Large intestine (tissue), 3 donors: ENCODE results near the gene CERT1. TPM values are rescaled to one million over a fixed set of nuclear protein-coding genes. Genes with fewer than 3 reads are reported as not detected.

ENCODE experiments used
- DNase-seq, 2 donors: peaks; one replicate each; pipeline versions ENCODE4 v3.0.0 to v3.0.0-alpha.2; 2013
- H3K27ac ChIP-seq: one replicate; pipeline ENCODE4 v1.5.1; 2013; ENCODE audit warnings: low read length
- H3K27me3 ChIP-seq: 2 replicates; pipeline ENCODE4 v1.6.1; 2013; ENCODE audit warnings: low read length; ENCODE audit not compliant: control insufficient read depth, insufficient read depth
- H3K36me3 ChIP-seq: 2 replicates; pipeline ENCODE4 v1.6.1; 2013; ENCODE audit warnings: low read length; ENCODE audit not compliant: control insufficient read depth, insufficient read depth
- H3K4me1 ChIP-seq: one replicate; pipeline ENCODE4 v1.6.1; 2013; ENCODE audit warnings: low read length; ENCODE audit not compliant: control insufficient read depth, insufficient read depth
- H3K4me3 ChIP-seq: one replicate; pipeline ENCODE4 v1.5.1; 2013; ENCODE audit warnings: low read length
- H3K9me3 ChIP-seq: one replicate; pipeline ENCODE4 v1.6.1; 2013; ENCODE audit warnings: mild to moderate bottlenecking, low read depth, low read length, moderate library complexity; ENCODE audit not compliant: control insufficient read depth
- WGBS: methylation state at CpG from one replicate; pipeline ENCODE4 v1.1.5; 2013; ENCODE audit warnings: low lambda C conversion rate; ENCODE audit not compliant: insufficient coverage; 5-methylcytosine and 5-hydroxymethylcytosine counted together
- polyA plus RNA-seq: library from polyadenylated mRNA; unstranded; fragments of 120-200 nt; gene quantifications from one replicate; pipeline ENCODE4 v1.2.1, GENCODE V29; 2013

Gene CERT1
- polyA plus RNA-seq, 1 donor: 50.3 TPM

GRCh38 chr5:75524591-75524990 is 13.2 kb upstream of the CERT1 start:
- Histone ChIP-seq H3K4me1 (no peaks in the 10 kb centered on the region), H3K9me3 (peaks cover 10% of the 10 kb centered on the region), H3K27me3 (no peaks in the 10 kb centered on the region), H3K4me3 (no peak overlapping the region), H3K27ac (no peak overlapping the region), H3K36me3 (peaks cover 3% of the 10 kb centered on the region)
- DNase-seq: no peak
- no CpG with 5 or more reads among the region's 1 CpG for WGBS

GRCh38 chr5:75524071-75524470 is 12.6 kb upstream of the CERT1 start:
- Histone ChIP-seq H3K27ac (no peak overlapping the region), H3K36me3 (peaks cover 3% of the 10 kb centered on the region), H3K27me3 (no peaks in the 10 kb centered on the region), H3K9me3 (peaks cover 10% of the 10 kb centered on the region), H3K4me3 (no peak overlapping the region), H3K4me1 (no peaks in the 10 kb centered on the region)
- no peak for DNase-seq
- WGBS: 100% methylated on average over 2 of the region's 3 CpGs

- Histone ChIP-seq H3K4me1 (no peaks in the 10 kb centered on the region), H3K27ac (no peak overlapping the region), H3K27me3 (no peaks in the 10 kb centered on the region), H3K36me3 (peaks cover 3% of the 10 kb centered on the region), H3K4me3 (no peak overlapping the region), H3K9me3 (peaks cover 10% of the 10 kb centered on the region)
- WGBS: 67% methylated on average over 1 of the region's 1 CpG
- DNase-seq: no peak
These were observed 11.8 kb upstream of the CERT1 start for GRCh38 chr5:75523275-75523674.

- DNase-seq: no peak
- no peaks in the 10 kb centered on the region for H3K4me1 ChIP-seq
- no peaks in the 10 kb centered on the region for H3K27me3 ChIP-seq
- no peak overlapping the region for H3K27ac ChIP-seq
- H3K4me3 ChIP-seq: no peak overlapping the region
- peaks cover 10% of the 10 kb centered on the region for H3K9me3 ChIP-seq
- 100% methylated on average over 1 of the region's 1 CpG for WGBS
- H3K36me3 ChIP-seq: peaks cover 3% of the 10 kb centered on the region
These were observed 11.1 kb upstream of the CERT1 start for GRCh38 chr5:75522542-75522941.

- no peak for DNase-seq
- H3K36me3 ChIP-seq: peaks cover 3% of the 10 kb centered on the region
- H3K9me3 ChIP-seq: peaks cover 10% of the 10 kb centered on the region
- H3K27ac ChIP-seq: no peak overlapping the region
- H3K4me1 ChIP-seq: no peaks in the 10 kb centered on the region
- H3K4me3 ChIP-seq: no peak overlapping the region
- no peaks in the 10 kb centered on the region for H3K27me3 ChIP-seq
These were observed 10.6 kb upstream of the CERT1 start for GRCh38 chr5:75522025-75522424.

GRCh38 chr5:75521195-75521594 is 9.8 kb upstream of the CERT1 start:
- Histone ChIP-seq H3K27me3 (no peaks in the 10 kb centered on the region), H3K4me1 (no peaks in the 10 kb centered on the region), H3K36me3 (peaks cover 3% of the 10 kb centered on the region), H3K27ac (no peak overlapping the region), H3K4me3 (no peak overlapping the region), H3K9me3 (peaks cover 10% of the 10 kb centered on the region)
- WGBS: 100% methylated on average over 1 of the region's 2 CpGs
- DNase-seq: no peak

- H3K4me3 ChIP-seq: no peak overlapping the region
- no peak overlapping the region for H3K27ac ChIP-seq
- H3K9me3 ChIP-seq: peaks cover 10% of the 10 kb centered on the region
- H3K27me3 ChIP-seq: no peaks in the 10 kb centered on the region
- H3K4me1 ChIP-seq: no peaks in the 10 kb centered on the region
- DNase-seq: no peak
- H3K36me3 ChIP-seq: peaks cover 3% of the 10 kb centered on the region
- 71% methylated on average over 1 of the region's 1 CpG for whole genome bisulfite sequencing
These were observed 8.3 kb upstream of the CERT1 start for GRCh38 chr5:75519761-75520160.

- H3K27ac ChIP-seq: no peak overlapping the region
- no peaks in the 10 kb centered on the region for H3K27me3 ChIP-seq
- no peaks in the 10 kb centered on the region for H3K9me3 ChIP-seq
- H3K4me1 ChIP-seq: no peaks in the 10 kb centered on the region
- no peak for DNase-seq
- no CpG with 5 or more reads among the region's 3 CpGs for WGBS
- no peak overlapping the region for H3K4me3 ChIP-seq
- no peaks in the 10 kb centered on the region for H3K36me3 ChIP-seq
These were observed 2.9 kb upstream of the CERT1 start for GRCh38 chr5:75514323-75514722.

GRCh38 chr5:75513841-75514240 is 2.4 kb upstream of the CERT1 start:
- Histone ChIP-seq H3K36me3 (no peaks in the 10 kb centered on the region), H3K27me3 (no peaks in the 10 kb centered on the region), H3K4me1 (no peaks in the 10 kb centered on the region), H3K27ac (no peak overlapping the region), H3K4me3 (no peak overlapping the region), H3K9me3 (no peaks in the 10 kb centered on the region)
- no peak for DNase-seq
- 87% methylated on average over 1 of the region's 1 CpG for WGBS

GRCh38 chr5:75512383-75513074 is 1.1 kb upstream of the CERT1 start:
- H3K27me3 ChIP-seq: no peaks in the 10 kb centered on the region
- DNase-seq: no peak
- no peaks in the 10 kb centered on the region for H3K36me3 ChIP-seq
- H3K4me1 ChIP-seq: no peaks in the 10 kb centered on the region
- peak overlapping the region; percentile 75 for H3K4me3 ChIP-seq
- 77% methylated on average over 6 of the region's 16 CpGs for WGBS
- peak overlapping the region; percentile 69 for H3K27ac ChIP-seq
- no peaks in the 10 kb centered on the region for H3K9me3 ChIP-seq

GRCh38 chr5:75510836-75511434 is 494 bp downstream of the CERT1 start:
- DNase-seq: peak; percentile 63 to 90
- H3K27ac ChIP-seq: peak overlapping the region; percentile 95
- H3K27me3 ChIP-seq: no peaks in the 10 kb centered on the region
- WGBS: no CpG with 5 or more reads among the region's 54 CpGs
- H3K36me3 ChIP-seq: no peaks in the 10 kb centered on the region
- H3K4me3 ChIP-seq: peak overlapping the region; percentile 96
- no peaks in the 10 kb centered on the region for H3K9me3 ChIP-seq
- no peaks in the 10 kb centered on the region for H3K4me1 ChIP-seq
